Stimulated activated memory B cell treated with anti-CD40 and anti-IgM and Interleukin-4, amounts not matched to agents 10 μg/mL and 1 μg/mL and 100 μg/mL, for 72 hours (primary cell): Measurements from ENCODE around the gene SRRT.
A peak's percentile ranks its signal among the peaks of the same experiment; 100 is the strongest.
"Not testable (repeated sequence)": the region's sequence is repeated elsewhere in the genome, so short reads cannot be mapped to it uniquely, and the experiment has no call there.

Experiments used
- ATAC-seq: fragments of 150-1000 bp; cut with Tn5 transposase; 2 replicates; pipeline ENCODE4 v1.10.0; 2021
- H3K27ac Mint-ChIP-seq: one replicate; pipeline ENCODE4 v1.8.0; 2022; ENCODE audit warnings: mild to moderate bottlenecking, mixed read lengths
- H3K27me3 Mint-ChIP-seq: one replicate; pipeline ENCODE4 v1.8.0; 2022; ENCODE audit warnings: mixed read lengths
- H3K36me3 Mint-ChIP-seq: one replicate; pipeline ENCODE4 v1.8.0; 2022; ENCODE audit warnings: mixed read lengths
- H3K4me1 Mint-ChIP-seq: one replicate; pipeline ENCODE4 v1.8.0; 2022; ENCODE audit warnings: mixed read lengths
- H3K4me3 Mint-ChIP-seq: one replicate; pipeline ENCODE4 v1.8.0; 2022; ENCODE audit warnings: mild to moderate bottlenecking, moderate library complexity, mixed read lengths
- H3K9me3 Mint-ChIP-seq: one replicate; pipeline ENCODE4 v1.8.0; 2022; ENCODE audit warnings: mixed read lengths

The SRRT gene

DNA sequence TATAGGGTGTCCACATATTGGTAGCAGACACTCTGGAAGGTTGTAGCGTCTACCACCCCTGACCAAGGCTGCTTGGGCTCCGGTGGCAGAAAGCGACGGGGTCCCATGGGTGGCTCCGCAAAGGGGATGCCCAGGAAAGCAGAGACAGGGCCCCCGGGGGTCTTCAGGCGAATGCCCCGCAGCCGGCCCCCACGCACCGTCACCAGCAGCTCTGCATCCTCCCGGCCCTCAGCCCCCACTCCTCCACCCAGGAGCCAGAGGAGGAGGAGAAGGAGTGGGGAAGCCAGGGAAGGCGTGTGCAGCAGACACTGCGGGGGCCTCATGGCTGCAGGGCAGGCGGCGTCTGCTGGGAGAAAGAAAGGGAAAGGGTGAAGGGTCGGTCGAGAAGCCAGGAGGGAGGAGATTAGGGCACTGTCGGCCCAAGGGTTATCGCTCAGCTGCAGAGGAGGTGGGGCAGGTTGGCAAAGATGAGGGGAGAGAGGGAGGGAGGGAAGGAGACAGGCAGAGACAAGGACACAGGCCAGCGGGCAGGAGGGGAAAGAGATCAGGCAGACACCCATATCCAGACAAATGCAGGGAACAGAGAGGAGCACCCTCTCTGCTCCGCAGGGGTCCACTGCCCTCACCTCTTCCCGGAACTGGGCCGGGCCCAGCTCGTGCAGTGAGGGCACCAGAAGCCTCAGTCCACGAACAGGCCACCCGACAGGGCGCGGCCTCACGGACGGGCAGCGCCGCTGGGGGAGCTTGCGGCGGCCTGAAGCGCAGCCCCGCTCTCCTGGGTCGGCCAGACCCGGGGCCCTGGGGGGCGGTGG lies 19.2 kb downstream of the SRRT start:
- Mint-ChIP-seq H3K4me3 (peak overlapping the region; percentile 60), H3K27ac (no peak overlapping the region), H3K27me3 (peaks cover 83% of the 10 kb centered on the region), H3K4me1 (peaks cover 43% of the 10 kb centered on the region), H3K36me3 (no peaks in the 10 kb centered on the region), H3K9me3 (no peaks in the 10 kb centered on the region)
- no peak for ATAC-seq

GRCh38 chr7:100894860-100895700 lies 20.2 kb downstream of the SRRT start:
- ATAC-seq: peak; percentile 43
- H3K9me3 Mint-ChIP-seq: no peaks in the 10 kb centered on the region
- peaks cover 39% of the 10 kb centered on the region for H3K4me1 Mint-ChIP-seq
- H3K36me3 Mint-ChIP-seq: no peaks in the 10 kb centered on the region
- no peak overlapping the region for H3K27ac Mint-ChIP-seq
- H3K4me3 Mint-ChIP-seq: peak overlapping the region; percentile 55
- peaks cover 89% of the 10 kb centered on the region for H3K27me3 Mint-ChIP-seq

GRCh38 chr7:100895701-100895955 lies 20.7 kb downstream of the SRRT start, which contains the start of gene ACHE:
ACHE (minus strand) TSS chr7:100895888; CDS start chr7:100894232, 1,656 bp downstream.
- peak; percentile 31 for ATAC-seq
- Mint-ChIP-seq H3K9me3 (no peaks in the 10 kb centered on the region), H3K27ac (no peak within 1 kb of the TSS), H3K27me3 (peaks cover 89% of the 10 kb centered on the region), H3K4me1 (peaks cover 33% of the 10 kb centered on the region), H3K36me3 (no peaks in the 10 kb centered on the region), H3K4me3 (peak within 1 kb of the TSS; percentile 77)

DNA sequence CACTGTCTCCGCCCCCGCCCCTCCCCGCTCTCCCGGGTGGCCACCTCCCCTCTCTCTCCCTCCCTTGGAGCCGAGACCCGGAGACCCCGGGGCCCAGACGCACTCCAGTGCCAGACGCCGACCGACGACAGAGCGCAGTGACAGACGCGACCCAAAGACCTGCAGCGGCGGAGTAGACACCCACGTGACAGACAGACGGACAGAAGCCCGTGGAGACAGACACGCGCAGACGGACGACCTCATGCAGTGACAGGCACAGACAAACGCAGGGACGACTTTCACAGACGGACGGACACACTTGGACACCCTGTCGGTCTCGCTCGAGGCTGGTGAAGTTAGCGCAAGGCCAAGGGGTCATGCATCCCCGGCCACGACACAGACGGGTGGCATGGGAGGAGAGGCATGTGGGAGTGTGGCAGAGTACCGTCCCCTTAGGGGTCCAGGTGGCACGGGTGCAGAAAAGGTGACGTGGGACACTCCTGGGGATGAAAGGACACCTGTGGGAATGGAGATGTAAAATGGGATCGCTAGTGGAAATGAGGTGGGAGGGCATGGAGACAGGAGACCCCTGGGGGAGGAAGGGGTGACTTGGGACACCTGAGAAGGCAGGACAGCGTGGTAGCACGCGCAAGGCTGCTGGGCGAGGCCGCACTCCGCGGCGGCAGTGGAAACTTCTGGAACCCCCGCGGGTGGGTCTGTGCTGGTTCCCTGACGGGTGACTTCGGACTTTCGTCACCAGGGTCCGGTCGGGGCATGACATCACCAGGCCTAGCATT lies 21.2 kb downstream of the SRRT start:
- no peaks in the 10 kb centered on the region for H3K36me3 Mint-ChIP-seq
- peak overlapping the region; percentile 77 for H3K4me3 Mint-ChIP-seq
- peaks cover 28% of the 10 kb centered on the region for H3K4me1 Mint-ChIP-seq
- no peak overlapping the region for H3K27ac Mint-ChIP-seq
- peaks cover 89% of the 10 kb centered on the region for H3K27me3 Mint-ChIP-seq
- no peak for ATAC-seq
- no peaks in the 10 kb centered on the region for H3K9me3 Mint-ChIP-seq

- H3K4me1 Mint-ChIP-seq: peaks cover 23% of the 10 kb centered on the region
Observed at GRCh38 chr7:100896732-100897608, 22.1 kb downstream of the SRRT start.

DNA sequence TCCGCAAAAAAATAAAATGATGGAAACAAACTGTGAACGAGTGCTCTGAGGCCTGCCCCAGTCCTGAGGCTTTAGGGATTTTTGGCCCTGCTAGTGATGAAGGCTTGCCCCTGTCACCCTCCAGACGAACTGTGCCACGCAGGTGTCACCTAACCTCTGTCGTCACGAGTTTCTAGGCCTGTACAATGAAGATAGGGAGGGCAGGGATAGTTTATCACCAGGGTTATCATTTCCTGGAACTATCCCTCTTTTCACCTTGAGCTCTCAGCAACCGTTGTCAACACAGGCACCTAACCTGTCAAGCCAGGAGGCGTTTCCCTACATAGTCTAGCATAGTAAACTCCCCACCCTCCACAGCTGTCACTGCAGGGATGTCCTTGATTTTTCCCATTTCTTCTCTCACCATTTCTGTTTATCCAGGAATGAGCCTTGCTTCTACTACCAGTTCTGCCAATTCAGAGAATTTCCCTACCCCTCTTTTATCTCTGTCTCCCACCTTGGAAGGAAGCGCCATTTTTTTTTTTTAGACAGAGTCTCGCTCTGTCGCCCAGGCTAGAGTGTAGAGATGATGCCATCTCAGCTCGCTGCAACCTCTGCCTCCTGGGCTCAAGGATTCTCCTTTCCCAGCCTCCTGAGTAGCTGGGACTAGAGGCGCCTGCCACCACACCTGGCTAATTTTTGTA lies 23.0 kb downstream of the SRRT start:
- Mint-ChIP-seq H3K36me3 (no peaks in the 10 kb centered on the region), H3K27ac (no peak overlapping the region), H3K9me3 (no peaks in the 10 kb centered on the region), H3K4me3 (no peak overlapping the region), H3K4me1 (peaks cover 23% of the 10 kb centered on the region), H3K27me3 (peaks cover 83% of the 10 kb centered on the region)
- no peak for ATAC-seq

More at GRCh38 chr7:100896732-100897608, 22.1 kb downstream of the SRRT start:
- peak; percentile 42 for ATAC-seq
- H3K27me3 Mint-ChIP-seq: peaks cover 84% of the 10 kb centered on the region
- no peak overlapping the region for H3K27ac Mint-ChIP-seq
- peak overlapping the region; percentile 47 for H3K4me3 Mint-ChIP-seq
- H3K36me3 Mint-ChIP-seq: no peaks in the 10 kb centered on the region
- no peaks in the 10 kb centered on the region for H3K9me3 Mint-ChIP-seq

DNA sequence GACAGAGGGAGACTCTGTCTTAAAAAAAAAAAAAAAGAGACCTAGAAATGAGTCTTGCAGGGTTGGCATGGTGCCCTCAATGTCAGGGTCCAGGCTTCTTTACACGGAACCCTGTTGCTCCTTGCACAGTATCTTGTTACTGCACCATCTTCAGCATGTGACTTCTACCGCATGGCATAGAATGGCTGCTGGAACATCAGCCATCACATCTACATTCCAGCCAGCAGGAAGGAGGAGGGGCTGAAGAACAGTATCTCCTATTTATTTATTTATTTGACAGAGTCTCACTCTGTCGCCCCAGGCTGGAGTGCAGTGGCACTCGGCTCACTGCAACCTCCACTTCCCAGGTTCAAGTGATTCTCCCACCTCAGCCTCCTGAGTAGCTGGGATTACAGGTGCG lies 24.5 kb downstream of the SRRT start:
- Mint-ChIP-seq H3K36me3 (no peaks in the 10 kb centered on the region), H3K27me3 (peaks cover 70% of the 10 kb centered on the region), H3K27ac (no peak overlapping the region), H3K4me1 (peaks cover 16% of the 10 kb centered on the region), H3K9me3 (no peaks in the 10 kb centered on the region), H3K4me3 (no peak overlapping the region)
- ATAC-seq: no peak

DNA sequence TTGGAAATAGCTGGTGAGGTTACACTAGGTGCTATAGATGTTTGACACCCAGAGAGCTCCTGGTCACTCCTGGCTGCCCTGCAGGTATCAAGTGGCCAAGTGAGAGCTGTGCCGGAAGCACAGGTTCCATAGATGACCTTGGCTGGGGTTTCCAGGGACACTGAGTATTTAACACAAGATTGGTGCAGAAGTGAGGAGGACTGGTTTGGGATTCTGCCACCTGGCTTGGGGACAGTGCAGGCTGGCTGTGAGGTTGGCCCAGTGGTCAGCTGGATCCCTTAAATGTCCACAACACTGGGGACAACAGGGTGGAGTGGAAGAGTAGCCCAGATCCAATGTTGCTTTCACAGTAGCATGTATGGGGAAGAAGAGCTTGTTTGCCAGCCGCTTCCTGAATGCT lies 26.1 kb downstream of the SRRT start:
- ATAC-seq: no peak
- H3K27ac Mint-ChIP-seq: no peak overlapping the region
- H3K9me3 Mint-ChIP-seq: no peaks in the 10 kb centered on the region
- H3K27me3 Mint-ChIP-seq: peaks cover 58% of the 10 kb centered on the region
- H3K36me3 Mint-ChIP-seq: no peaks in the 10 kb centered on the region
- H3K4me1 Mint-ChIP-seq: peaks cover 6% of the 10 kb centered on the region
- no peak overlapping the region for H3K4me3 Mint-ChIP-seq

GRCh38 chr7:100901921-100902332 lies 27.0 kb downstream of the SRRT start:
- Mint-ChIP-seq H3K4me3 (no peak overlapping the region), H3K36me3 (no peaks in the 10 kb centered on the region), H3K9me3 (no peaks in the 10 kb centered on the region), H3K27me3 (peaks cover 51% of the 10 kb centered on the region), H3K27ac (no peak overlapping the region), H3K4me1 (no peaks in the 10 kb centered on the region)
- no peak for ATAC-seq

GRCh38 chr7:100902638-100903037 lies 27.7 kb downstream of the SRRT start:
- Mint-ChIP-seq H3K36me3 (no peaks in the 10 kb centered on the region), H3K4me3 (no peak overlapping the region), H3K4me1 (no peaks in the 10 kb centered on the region), H3K27ac (no peak overlapping the region), H3K9me3 (no peaks in the 10 kb centered on the region), H3K27me3 (peaks cover 46% of the 10 kb centered on the region)
- ATAC-seq: peak; percentile 34

GRCh38 chr7:100908512-100908911 lies 33.6 kb downstream of the SRRT start:
- peaks cover 4% of the 10 kb centered on the region for H3K9me3 Mint-ChIP-seq
- peaks cover 4% of the 10 kb centered on the region for H3K36me3 Mint-ChIP-seq
- no peak overlapping the region for H3K27ac Mint-ChIP-seq
- ATAC-seq: no peak
- H3K4me3 Mint-ChIP-seq: no peak overlapping the region
- H3K4me1 Mint-ChIP-seq: peaks cover 7% of the 10 kb centered on the region
- peaks cover 19% of the 10 kb centered on the region for H3K27me3 Mint-ChIP-seq

DNA sequence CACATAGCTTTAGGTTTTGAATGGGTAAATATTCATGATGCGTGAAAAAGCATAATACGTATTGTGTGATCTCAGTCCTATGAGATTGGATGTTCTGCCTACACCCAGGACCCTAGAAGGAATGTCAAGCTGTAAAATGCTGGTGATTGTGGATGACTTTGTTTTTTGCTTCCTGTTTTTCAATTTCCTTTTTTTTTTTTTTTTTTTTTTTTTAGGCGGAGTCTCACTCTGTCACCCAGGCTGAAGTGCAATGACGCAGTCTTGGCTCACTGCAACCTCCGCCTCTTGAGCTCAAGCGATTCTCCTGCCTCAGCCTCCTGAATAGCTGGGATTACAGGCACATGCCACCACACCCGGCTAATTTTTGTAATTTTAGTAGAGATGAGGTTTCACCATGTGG lies 35.5 kb downstream of the SRRT start:
- not testable (repeated sequence) for H3K4me1 Mint-ChIP-seq, H3K9me3 Mint-ChIP-seq, H3K4me3 Mint-ChIP-seq, H3K27ac Mint-ChIP-seq, H3K36me3 Mint-ChIP-seq, ATAC-seq
- H3K27me3 Mint-ChIP-seq: peaks cover 38% of the 10 kb centered on the region

- ATAC-seq: no peak
- Mint-ChIP-seq H3K9me3 (peaks cover 4% of the 10 kb centered on the region), H3K4me3 (no peak overlapping the region), H3K36me3 (peaks cover 4% of the 10 kb centered on the region), H3K27me3 (peaks cover 43% of the 10 kb centered on the region), H3K27ac (no peak overlapping the region), H3K4me1 (peaks cover 11% of the 10 kb centered on the region)
Observed at GRCh38 chr7:100911484-100911883, 36.6 kb downstream of the SRRT start.
